Muscle of arm (tissue), 12 donors: ENCODE data around the gene RB1. TPM values are rescaled to one million over a fixed set of nuclear protein-coding genes. Genes with fewer than 3 reads are reported as not detected.
"Not testable (repeated sequence)": the region's sequence is repeated elsewhere in the genome, so short reads cannot be mapped to it uniquely, and the experiment has no call there.

Experiments
- DNase-seq: peaks from one replicate; pipeline ENCODE4 v3.0.0-alpha.2; 2013
- polyA plus RNA-seq, 12 donors: library from polyadenylated mRNA; unstranded; fragments of 120-200 nt; gene quantifications; one replicate each; pipeline ENCODE4 v1.2.1, GENCODE V29; 2013; ENCODE audit not compliant: insufficient read length in 12 of 12

RB1 gene
- polyA plus RNA-seq, 12 donors, result 37.2 to 83.6 (median 68.5) TPM; not detected in 1

GRCh38 chr13:48404952-48405351, 101.4 kb downstream of the RB1 start:
- no peak for DNase-seq

DNA sequence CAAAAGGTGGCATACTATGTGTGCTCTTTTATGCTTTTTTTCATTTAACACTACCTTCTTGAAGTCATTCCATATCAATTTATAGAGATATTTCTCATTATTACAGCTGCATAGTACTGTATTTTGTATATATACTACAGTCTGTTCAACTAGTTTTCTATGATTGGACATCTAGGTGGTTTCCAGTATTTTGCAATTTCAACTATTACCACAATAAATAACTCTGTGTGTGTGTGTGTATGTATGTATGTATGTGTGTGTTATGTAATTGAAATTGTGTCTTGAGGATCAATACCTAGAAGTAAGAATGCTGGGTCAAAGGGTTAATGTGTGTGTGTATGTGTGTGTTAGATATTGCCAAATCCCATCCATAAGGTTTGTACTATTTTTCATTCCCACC, 102.3 kb downstream of the RB1 start:
- no peak for DNase-seq

- no peak for DNase-seq
These were observed 106.6 kb downstream of the RB1 start for GRCh38 chr13:48410199-48410598.

DNA sequence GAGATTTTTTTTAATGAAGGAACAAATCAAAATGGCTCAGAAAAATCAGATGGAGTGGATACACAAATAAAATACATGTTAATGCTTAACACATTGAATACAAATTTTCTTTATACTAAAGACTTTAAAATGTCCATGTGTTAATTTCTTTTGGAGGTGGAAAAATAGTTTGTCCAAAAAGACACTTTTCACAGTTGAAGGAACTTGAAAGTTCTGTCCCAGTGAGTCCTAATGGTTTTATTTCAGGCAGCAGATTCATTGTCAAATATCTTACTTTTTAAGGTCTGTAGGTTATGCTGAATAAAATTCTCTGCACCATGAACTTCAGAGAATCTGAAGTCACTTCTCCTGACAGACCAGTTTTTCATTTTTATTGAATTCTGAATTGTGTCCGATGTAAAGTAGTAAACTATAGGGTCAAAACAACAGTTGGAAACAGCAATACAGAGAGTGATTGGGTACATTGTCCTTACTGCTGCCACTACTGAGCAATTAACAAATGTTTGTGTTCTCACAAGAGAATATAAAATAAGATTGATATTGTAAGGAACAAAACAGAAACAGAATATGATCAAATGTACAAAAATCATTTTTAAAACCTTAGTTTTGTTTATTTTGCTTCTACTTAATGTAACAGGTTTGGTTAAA, 107.7 kb downstream of the RB1 start:
- DNase-seq, result peak; percentile 40

- DNase-seq, result peak; percentile 56
These were observed 108.4 kb downstream of the RB1 start for GRCh38 chr13:48411841-48412531.

DNA sequence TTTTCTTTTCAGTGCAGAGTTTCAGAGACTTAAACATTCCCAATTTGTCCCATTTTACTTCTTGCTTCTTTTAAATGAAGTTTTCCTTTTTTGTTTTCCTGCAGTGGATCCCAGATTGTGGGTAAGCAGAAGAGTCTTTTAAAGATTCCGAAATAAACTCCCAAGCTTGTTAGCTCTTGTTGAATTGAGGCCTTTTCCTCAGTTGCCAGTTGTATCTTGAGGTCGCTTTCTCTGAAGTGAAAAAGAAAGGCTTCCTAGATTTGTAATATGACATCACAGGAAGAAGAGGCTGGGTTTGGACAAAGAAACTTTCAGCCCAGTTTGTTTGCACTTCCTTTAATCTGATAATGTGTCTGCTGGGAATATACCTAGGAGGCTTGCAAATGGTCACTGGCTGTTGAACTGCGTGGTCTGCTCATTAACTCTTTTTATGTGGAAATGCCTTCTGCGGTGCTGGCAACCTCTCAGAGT, 109.4 kb downstream of the RB1 start, which contains the start of gene LPAR6:
Gene LPAR6, minus strand, starts transcription at position 233 of the 471 bp plus-strand sequence. CDS start 690 bp downstream, outside the sequence.
- DNase-seq, result peak; percentile 81

DNA sequence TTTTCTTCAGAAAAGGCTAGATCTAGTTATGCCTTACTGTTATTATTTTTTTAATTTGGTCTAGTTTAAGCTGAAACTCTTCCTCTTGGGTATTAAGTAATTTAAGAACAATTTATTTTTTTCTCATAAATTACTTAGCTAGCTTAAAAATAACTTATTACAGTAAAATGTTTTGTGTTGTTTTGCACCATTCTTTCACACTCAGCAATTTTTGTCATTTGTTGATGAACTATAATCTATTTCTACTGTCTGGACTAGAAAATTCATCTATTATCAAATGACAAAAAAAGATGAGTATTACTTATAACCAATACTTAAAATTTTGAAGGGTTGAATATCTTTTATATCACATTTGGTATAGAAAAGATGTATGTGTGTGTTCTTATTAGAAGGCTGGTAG, 111.0 kb downstream of the RB1 start:
- DNase-seq, result no peak

DNA sequence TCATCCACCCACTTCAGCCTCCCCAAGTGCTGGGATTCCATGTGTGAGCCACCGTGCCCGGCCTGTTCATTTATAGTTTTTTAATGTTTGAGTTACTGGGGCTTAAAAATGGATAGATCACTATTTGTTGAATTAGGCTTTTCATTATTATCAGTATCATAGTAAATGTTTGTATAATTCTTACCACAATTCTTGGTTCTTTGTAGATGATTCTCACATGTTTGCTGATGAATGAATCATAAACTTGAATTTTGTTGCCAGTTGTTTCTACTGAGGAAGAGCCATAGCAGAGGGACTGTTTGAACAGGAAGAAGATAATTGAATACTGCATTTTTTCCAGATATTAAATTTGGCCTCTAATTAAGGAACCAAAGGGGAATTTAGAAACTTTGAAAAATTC, 112.0 kb downstream of the RB1 start:
- no peak for DNase-seq

DNA sequence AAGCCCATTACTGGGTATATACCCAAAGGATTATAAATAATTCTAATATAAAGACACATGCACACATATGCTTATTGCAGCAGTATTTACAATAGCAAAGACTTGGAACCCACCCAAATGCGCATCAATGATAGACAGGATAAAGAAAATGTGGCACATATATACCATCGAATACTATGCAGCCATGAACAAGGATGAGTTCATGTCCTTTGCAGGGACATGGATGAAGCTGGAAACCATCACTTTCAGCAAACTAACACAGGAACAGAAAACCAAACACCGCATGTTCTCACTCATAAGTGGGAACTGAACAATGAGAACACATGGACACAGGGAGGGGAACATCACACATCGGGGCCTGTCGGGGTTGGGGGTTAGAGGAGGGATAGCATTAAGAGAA, 118.5 kb downstream of the RB1 start:
- not testable (repeated sequence) for DNase-seq

DNA sequence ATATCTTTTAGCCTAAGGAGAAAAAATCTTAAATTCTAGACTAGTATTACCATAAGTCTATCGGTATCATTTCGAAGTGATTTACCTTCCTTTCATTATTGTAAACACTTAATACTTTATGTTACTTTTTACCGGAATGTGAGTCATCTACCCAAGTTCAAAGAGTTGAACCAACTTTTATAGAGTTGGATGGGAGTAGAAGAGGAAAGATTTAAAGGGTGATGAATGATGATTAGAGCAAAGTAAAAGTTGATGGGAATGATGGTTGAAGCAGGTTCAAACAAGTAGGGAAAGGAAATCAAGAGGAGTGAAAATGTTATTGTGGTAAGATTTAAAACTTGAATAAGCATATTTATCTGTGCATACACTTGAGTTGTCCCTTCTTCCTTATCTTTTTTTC, 120.7 kb downstream of the RB1 start:
- no peak for DNase-seq

GRCh38 chr13:48426052-48426451, 122.5 kb downstream of the RB1 start:
- no peak for DNase-seq

DNA sequence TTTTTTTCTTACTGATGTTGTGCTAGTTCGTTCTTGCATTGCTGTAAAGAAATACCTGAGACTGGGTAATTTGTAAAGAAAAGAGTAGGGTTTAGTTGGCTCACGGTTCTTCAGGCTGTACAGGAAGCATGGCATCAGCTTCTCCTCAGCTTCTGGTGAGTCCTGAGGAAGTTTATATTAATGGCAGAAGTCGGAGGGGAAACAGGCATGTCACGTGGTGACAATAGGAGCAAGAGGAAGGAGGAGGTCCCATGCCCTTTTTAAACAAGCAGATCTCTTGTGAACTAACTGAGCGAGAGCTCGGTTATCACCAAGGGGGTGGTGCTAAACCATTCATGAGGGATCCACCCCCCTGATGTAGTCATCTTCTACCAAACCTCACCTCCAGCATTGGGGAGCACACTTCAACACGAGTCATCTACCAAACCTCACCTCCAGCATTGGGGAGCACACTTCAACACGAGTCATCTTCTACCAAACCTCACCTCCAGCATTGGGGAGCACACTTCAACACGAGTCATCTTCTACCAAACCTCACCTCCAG, 123.3 kb downstream of the RB1 start:
- not testable (repeated sequence) for DNase-seq

DNA sequence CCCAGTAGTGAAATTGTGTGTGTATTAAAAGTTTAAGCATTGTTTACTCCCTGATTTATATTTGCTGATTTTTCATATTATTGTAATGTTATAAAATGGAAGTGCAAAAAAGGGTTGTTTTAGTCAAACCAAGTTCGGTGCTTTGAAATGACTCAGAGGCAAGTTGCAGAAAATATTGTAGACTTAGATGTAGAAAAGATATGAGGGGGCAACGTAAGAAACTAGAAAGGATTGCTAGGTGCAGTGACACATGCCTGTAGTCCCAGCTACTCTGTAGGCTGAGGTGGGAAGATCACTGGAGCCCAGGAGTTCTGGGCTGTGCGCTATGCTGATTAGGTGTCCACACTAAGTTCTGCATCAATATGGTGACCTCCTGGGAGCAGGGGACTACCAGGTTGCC, 125.5 kb downstream of the RB1 start:
- no peak for DNase-seq

DNA sequence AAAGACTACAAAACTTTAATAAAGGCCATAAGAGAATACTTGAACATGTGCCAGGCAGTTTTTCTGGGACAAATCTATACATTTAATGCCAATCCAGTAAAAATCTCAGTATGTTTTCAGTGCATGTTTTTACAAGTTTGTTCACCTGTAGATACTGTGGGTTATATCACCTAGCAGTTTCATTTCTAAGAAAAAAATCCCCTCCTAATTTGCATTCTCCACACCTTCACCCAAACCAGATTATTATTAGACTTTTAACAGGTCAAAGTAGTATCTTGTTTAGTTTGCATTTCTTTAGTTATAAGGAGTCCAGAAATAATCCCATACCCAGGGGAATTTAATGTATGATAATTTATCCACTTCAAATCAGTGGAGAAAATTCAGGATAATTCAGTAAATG, 126.3 kb downstream of the RB1 start:
- no peak for DNase-seq

DNA sequence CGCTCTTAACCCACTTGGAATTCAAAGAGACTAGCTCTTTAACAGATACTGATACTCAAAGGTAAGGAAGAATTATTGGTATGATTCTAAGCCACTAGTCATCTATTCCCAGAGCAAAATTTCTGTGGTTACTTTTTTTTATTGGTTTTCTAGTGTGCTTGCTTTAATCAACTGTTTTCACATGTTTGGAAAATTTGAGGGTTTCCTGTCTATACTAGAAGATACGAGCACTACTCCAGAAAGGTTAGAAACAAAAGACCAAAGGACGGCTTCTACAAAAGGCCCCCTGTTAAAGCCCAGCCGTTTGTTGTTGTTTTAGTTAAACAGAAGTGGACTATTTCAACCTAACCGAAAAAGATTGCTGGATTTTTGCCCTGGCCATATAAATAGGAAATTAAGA, 127.9 kb downstream of the RB1 start:
- no peak for DNase-seq

- no peak for DNase-seq
These were observed 128.6 kb downstream of the RB1 start for GRCh38 chr13:48431987-48432615.

DNA sequence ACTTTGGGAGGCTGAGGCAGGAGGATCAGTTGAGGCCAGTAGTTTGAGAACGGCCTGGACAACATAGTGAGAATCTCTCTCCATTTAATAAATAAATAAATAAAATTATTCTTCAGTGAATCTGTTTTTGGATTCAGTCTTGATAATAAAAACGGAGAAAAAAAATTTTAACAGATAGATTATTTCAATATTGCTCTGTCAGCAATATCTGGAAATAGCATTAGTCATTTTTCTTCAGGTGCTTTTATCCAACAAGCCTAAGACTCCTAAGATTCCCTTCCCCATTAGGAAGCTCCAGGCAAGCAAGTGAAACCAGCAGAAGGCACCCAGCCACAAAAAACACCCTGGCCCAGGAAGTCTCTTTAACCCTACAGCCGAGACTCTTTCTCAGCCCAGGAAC, 130.6 kb downstream of the RB1 start:
- no peak for DNase-seq

- DNase-seq, result no peak
These were observed 133.2 kb downstream of the RB1 start for GRCh38 chr13:48436661-48437288.

DNA sequence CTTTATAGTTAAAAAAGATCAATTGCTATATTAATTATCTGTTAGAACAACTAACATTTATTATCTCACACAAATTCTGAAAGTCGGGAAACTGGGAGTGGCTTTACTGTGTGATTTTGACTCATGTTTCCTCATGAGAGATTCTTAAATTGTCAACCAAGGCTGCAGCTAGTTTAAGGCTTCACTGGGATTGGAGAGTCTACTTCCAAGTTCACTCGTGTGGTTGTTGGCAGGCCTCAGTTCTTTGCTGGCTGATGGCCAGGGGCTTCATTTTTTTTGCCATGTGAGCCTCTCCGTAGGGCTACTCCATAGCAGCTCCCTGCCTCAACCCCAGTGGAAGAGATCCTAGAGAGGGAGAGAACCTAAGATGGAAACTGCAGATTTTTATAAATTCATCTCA, 133.8 kb downstream of the RB1 start:
- DNase-seq, result peak; percentile 26

GRCh38 chr13:48443442-48444208, 140.1 kb downstream of the RB1 start:
- DNase-seq, result no peak

DNA sequence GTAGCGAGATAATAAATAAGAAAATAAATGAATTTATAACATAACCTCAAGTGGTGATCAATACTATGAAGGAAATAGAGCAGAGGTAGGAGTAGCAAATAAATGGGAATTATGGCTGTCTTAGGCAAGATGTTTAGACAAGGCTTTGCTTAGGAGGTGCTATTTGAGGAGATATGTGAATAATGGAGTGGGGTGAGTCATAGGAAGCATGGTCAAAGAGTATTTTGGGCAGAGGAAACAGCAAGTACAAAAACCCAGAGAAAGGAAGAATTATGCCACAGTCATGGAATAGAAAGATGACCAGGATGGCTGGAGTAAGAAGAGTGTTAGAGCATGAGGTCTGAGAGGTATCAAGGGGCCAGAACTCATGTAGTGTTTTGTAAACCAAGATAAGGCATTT, 142.9 kb downstream of the RB1 start:
- DNase-seq, result no peak
